SHP77 (cell line): ENCODE measurements around the gene ENO1.
A peak's percentile ranks its signal among the peaks of the same experiment; 100 is the strongest.

Source experiments
- DNase-seq, 2 experiments: peaks; one replicate each; lab custom pipeline; 2025; lab: John Stamatoyannopoulos, UW

The ENO1 gene

DNA sequence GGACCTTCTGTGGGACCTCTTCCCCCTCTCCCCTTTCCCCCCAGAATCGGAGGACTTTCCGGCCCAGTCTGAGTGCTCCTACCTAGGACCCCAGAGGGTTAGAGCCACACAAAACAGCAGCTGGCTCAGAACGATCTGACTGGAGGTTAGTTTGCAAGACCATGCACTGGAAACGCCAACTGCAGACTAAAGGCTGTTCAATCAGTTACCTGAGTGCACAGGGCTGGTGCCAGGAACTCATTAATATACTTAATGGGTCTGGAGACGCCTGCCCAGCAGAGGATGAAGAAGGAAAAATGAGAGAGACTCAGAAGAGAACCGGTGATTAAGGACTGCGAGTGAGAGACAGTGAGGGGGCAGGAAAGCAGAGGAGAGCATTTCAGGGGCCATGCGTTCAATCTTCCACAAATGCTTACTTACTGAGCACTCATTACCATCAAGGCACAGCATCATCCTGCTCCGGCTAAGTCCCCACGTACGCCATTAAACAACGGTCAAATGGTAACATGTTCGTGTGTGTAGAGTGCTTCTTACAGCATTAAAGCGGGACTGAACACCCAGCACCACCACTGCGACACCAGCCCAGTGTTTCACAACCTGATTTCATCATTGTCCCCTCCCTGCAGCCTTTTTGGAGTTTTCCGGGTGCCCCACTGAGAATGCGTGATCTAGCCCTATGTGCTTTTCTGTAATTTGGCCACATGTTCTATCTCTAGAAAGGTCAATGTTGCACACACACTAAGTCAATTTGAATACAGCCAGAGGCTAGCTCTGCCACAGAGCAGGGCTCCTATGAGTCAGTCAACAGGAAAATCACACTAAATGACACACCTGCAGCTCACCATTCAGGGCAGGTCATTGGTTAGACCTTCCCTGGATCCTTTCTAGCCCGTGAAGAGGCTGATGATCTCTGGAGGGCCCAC, 7.6 kb downstream of the ENO1 start:
- no peak for DNase-seq

DNA sequence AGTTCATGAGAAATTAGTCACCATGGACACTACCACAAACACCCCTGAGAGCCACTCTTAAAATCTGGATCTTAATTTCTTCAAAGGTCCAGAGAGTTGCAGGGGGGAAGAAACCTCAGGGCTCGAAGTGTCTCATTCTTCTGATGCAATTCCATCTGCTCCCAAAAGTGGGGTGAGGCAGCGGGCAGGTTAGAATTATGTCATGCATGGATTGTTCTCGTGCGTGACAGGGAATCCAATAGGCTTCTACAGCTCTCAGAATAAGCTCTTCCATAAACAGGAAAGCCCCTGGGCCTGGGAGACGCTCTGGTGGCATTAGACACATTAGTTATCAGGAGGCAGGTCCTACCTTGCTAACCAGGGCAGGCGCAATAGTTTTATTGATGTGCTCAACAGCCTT, 8.4 kb downstream of the ENO1 start:
- DNase-seq = no peak

DNA sequence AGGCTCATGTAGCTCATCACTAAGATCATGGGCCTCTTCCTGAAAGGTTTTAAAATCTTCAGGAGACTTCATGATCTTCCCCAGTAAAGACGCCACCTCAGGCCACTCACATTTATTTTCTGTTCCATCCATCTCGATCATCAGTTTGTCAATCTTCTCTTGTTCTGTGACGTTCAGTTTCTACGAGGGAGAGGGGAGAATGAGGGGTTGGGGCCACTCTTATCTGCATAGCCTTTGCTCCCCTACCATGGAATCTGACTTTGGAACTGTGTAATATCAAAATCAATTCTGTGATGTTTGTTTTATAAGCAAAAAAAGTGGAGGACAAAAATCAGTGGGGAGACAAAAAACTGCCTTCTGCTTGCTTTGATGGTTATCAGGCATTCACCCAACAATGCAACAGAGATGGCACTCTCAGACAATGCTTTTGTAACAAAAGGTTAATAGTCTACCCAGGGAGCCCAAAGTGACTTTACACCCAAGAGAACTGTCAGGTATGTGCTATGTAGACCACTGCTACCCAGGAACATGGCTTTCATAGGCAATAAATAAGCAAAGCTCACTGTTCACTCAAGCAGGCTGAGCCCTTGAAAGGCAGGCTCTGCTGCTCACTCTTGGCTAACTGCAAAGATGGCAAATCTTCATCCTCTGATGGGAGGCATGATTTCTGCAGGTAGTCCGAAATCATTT, 10.5 kb downstream of the ENO1 start:
- DNase-seq = no peak

GRCh38 chr1:8866792-8867415, 11.6 kb downstream of the ENO1 start:
- DNase-seq = no peak

DNA sequence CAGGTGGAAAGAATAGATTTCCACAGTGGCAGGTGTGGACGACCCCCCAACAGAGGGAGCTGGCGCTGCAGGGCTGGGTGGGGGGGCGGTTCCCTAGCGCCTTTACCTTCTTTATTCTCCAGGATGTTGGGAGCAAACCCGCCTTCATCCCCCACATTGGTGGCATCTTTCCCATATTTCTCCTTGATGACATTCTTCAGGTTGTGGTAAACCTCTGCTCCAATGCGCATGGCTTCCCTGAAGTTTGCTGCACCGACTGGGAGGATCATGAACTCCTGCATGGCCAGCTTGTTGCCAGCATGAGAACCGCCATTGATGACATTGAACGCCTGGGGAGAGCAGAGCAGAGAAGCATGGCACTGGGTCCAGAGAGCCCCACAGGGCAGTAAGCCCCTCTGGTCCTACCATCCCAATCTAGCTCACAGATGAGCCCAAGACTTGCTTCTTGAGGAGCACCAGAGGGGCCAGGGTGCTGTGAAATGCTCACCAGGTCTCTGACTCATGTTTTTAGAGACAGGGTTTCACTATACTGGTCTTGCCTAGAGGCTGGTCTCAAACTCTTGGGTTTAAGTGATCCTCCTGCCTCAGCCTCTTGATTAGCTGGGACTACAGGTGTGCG, 12.2 kb downstream of the ENO1 start:
- no peak for DNase-seq

DNA sequence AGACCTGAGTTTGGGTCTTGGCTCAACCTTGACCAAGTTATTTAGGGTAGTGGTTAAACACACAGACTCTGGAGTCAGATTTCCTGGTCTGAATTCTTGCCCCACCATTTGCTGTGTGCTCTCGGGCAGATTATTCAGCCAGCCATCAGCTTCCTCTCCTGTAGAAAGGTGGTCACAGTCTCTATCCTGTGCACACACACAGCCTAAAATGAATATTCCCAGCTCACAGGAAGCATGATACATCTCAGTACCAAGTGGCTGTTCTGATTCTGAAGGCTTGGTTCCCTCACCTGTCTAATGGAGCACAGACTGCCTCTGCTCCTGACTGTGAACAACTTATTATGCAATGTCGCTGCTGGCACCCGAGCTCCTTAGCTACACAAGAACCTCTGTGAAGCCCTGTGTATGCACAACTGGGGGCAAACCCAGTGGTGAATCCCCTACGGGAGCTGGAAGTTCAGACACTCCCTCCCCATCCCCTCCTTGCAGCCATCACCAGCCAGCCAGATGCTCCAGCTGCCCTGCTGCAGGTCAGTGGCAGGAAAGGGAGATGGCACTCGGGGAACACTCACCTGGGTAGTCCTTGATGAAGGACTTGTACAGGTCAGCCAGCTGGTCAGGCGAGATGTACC, 13.7 kb downstream of the ENO1 start:
- DNase-seq = no peak

DNA sequence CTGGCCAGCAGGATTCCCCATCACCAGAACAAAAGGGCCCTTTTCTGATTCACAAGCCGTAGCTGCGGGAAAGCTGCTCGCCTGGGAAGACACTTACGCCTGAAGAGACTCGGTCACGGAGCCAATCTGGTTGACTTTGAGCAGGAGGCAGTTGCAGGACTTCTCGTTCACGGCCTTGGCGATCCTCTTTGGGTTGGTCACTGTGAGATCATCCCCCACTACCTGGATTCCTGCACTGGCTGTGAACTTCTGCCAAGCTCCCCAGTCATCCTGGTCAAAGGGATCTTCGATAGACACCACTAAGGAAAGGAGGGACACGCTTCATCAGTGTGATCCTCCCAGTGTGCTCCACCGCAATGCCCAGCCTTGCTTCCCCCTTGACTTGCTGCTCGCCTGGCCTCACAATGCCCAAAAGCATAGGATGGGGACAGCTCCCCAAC, 14.7 kb downstream of the ENO1 start:
- DNase-seq = no peak

- no peak for DNase-seq
Observed at GRCh38 chr1:8863138-8863537, 15.3 kb downstream of the ENO1 start.

DNA sequence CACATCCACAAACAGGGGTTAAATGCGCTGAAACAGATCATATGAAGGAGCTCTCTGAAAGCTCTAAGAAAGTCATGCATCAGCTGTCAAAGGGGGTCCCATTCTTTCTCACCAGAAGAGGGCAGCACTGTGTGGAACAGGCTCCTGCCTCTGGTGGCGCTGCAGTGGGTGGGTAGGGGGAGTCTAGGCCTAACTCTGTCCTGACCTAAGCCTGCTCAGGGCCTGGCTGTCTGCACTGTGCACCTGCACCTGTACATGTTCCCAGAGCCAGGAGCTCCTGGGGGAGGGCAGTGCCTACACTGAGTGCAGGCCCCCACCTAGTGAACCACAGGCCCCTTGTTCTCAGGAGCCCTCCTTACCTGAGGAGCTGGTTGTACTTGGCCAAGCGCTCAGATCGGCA, 16.0 kb downstream of the ENO1 start:
- peak; percentile 24 to 29 for DNase-seq

DNA sequence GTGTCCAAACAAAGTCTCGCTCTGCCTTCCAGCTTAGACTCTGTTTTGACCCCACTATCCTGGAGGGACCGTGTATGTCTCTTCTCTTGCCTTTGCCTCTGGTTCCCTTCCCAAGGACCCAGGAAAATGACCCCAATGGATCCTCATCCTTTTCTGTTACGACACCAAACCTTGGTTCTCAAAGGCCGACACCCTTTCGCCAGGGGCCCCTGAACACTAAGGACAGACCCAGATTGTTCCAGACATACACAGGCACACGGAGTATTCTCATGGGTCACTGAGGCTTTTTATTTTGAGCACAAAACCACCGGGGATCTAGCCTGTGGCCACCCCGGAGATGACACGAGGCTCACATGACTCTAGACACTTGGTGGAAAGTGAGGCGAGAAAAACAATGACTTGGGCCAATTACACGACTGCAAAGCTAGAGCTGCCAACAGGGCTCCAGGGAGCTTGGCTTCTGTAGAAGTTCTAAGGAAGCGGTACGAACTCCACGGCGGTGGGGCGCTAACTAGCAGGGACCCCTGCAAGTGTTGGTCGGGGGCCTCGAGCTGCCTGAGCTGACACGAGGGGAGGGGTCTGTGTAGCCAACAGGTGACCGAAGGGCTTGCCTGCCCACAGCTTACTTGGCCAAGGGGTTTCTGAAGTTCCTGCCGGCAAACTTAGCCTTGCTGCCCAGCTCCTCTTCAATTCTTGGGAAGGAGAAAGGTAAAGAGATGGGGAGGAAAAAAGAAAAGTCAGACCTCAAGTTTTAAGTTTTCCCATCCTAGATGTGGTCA, 17.6 kb downstream of the ENO1 start:
- no peak for DNase-seq

DNA sequence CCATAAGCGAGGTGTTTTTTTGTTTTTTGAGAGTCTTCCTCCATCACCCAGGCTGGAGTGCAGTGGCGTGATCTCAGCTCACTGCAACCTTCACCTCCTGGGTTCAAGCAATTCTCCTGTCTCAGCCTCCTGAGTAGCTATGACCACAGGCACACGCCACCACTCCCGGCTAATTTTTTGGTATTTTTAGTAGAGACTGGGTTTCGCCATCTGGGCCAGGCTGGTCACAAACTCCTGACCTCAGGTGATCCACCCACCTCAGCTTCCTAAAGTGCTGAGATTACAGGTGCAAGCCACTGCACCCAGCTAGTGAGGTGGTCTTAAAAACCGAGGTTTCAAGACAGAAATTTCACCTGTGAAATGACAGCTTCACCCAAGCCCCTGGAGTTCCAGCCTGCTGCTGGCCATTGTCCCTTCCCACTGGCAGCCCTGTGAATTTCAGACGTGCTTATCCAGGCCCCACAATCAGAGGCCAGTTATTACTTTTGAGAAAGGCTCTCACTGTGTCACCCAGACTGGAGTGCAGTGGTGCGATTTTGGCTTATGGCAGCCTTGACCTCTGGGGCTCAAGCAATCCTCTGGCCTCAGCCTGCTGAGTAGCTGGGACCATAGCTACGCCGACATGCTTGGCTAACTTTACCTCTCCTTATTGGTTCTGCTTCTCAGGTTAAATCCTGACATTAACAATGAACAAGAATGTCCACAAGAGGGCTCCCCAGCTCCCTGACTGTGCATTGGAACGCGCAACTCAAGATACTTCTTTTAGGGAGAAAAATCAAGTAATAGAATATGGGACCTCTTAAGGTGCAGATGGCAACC, 19.4 kb downstream of the ENO1 start:
- DNase-seq = peak in 1 of 2 experiments; percentile 28

DNA sequence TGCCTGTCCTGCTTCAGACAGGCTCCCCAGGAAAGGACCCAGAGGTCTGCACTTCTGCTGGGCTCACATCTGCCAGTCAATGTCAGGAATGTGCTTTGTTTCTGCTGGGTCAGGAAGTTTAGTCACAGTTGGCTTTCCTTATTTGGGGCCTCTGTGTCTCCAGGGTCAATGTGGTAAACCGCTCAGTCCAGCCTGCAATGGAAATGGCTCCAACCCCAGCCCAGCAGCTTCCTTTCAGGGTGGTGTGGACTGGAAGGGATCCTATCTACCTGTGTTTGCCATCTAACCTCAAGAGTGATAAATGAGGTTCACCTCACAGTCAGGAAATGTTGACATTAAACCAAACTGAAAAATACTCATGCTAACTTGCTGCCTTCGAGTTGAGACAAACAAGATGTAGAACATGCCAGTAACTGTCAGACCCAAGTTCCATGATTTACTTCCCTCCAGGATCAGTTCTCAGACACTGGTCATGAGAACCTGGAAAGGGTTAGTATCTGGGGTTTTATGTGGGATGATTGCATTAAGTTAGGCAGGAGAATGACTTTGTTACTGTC, 20.3 kb downstream of the ENO1 start:
- DNase-seq = no peak

GRCh38 chr1:8856689-8857412, 21.6 kb downstream of the ENO1 start:
- DNase-seq = no peak

GRCh38 chr1:8854240-8854639, 24.2 kb downstream of the ENO1 start:
- DNase-seq = no peak

DNA sequence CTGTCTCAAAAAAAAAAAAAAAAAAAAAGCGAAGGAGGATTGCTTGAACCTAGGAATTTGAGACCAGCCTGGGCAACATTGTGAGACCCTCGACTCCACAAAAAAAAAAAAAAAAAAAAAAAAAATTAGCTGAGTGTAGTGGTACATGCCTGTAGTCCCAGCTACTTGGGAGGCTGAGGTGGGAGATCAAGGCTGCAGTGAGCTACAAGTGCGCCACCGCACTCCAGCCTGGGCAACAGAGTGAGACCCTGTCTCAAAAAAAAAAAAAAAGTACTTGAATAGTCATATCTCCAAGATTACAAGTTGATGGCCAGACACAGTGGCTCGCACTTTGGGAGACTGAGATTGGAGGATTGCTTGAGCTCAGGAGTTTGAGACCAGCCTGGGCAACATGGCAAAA, 27.4 kb downstream of the ENO1 start:
- DNase-seq = no peak

DNA sequence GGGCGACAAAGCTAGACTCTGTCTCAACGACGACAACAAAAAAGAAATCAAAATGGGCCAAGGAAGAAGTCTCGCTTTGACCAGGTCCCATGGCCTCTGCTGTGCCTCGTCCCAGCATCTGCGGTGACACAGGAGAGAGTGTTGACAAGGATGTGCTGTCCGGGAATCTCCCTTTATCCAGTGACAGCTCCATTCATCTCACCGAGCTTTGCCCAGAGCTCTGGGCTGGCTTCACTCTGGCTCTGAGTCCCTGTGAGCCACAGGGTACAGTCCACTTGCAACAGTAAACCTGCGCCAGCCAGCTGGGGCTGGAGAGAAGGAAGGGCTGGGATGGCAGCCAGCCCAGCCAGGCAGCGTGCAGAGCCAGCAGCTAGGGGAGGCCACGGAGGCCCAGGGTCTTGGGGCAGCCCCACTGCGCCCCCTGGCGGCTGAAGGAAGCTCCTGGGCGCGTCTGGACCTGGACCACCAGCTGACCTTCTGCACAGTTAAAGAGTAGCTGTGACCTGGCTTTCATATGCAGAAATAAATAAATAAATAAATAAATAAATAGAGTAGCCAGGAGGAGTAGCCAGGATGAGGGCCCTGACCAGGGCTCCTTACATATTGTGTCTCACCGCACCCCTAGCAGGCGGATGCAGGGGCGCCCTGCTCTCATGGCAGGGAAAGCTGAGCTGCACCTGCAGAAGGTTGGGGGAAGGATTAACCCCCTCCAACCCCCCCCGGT, 29.7 kb downstream of the ENO1 start:
- DNase-seq = peak; percentile 88 to 92

GRCh38 chr1:8847990-8848389, 30.5 kb downstream of the ENO1 start:
- peak; percentile 38 to 65 for DNase-seq

GRCh38 chr1:8846263-8846662, 32.2 kb downstream of the ENO1 start:
- no peak for DNase-seq
